ENCODE data around the gene HOXC11.

HOXC11 gene

GRCh38 chr12:54021432-54022013 is 48.6 kb downstream of the HOXC11 start:
- no peak for DNase-seq (ENCODE audit: low spot score)

GRCh38 chr12:54022960-54023884 is 50.3 kb downstream of the HOXC11 start:
- no peak for DNase-seq (ENCODE audit: low spot score)

GRCh38 chr12:54024127-54024526 is 51.2 kb downstream of the HOXC11 start:
- DNase-seq (ENCODE audit: low spot score), result no peak

- DNase-seq (ENCODE audit: low spot score), result no peak
Observed at GRCh38 chr12:54024581-54025305, 51.8 kb downstream of the HOXC11 start.

- DNase-seq (ENCODE audit: low spot score), result no peak
Observed at GRCh38 chr12:54025499-54026405, 52.8 kb downstream of the HOXC11 start.

GRCh38 chr12:54026640-54027441 is 53.9 kb downstream of the HOXC11 start:
- DNase-seq (ENCODE audit: low spot score), result no peak
